ENCODE results near the gene ANKRD33. TPM values are rescaled to one million over a fixed set of nuclear protein-coding genes. Genes with fewer than 3 reads are reported as not detected.

ANKRD33 gene
- total RNA-seq, 6 donors from 2014 or later: not detected

DNA sequence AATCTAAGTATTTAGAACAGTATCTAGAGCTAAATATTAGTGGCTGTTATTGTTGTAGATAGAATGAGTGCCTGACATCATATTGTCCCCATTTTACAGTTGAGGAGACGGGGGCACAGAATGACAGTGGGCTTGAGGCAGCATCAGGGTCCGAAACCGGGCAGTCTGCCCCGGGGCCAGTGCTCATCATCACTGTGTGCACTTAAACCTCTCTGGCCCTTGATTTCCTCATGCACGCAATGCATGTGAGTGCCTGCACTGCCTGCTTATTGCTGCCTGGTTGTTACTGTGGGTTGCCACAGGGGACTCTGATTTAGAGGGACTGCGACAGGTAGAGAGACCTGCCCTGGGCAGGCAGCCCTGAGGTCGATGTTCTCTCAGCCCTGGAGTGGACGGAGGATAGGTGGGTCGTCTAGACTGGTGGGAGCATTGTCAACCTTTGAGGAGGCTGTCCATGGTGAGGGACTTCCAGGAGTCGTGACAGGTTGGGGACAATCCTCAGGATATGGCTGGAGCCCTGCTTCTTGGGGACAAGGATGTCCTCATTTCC is 29.2 kb downstream of the ANKRD33 start:
- peaks cover 0 to 73% (median 18%) of the 10 kb centered on the region in 4 donors for H3K36me3 ChIP-seq
- H3K9me3 ChIP-seq: no peaks in the 10 kb centered on the region
- no peak for ATAC-seq (ENCODE audit: low FRiP score in 2 of 2)
- DNase-seq: no peak
- H3K4me1 ChIP-seq: peaks cover 30 to 67% (median 43%) of the 10 kb centered on the region in 4 donors
- TF ChIP-seq, protein P1, sequence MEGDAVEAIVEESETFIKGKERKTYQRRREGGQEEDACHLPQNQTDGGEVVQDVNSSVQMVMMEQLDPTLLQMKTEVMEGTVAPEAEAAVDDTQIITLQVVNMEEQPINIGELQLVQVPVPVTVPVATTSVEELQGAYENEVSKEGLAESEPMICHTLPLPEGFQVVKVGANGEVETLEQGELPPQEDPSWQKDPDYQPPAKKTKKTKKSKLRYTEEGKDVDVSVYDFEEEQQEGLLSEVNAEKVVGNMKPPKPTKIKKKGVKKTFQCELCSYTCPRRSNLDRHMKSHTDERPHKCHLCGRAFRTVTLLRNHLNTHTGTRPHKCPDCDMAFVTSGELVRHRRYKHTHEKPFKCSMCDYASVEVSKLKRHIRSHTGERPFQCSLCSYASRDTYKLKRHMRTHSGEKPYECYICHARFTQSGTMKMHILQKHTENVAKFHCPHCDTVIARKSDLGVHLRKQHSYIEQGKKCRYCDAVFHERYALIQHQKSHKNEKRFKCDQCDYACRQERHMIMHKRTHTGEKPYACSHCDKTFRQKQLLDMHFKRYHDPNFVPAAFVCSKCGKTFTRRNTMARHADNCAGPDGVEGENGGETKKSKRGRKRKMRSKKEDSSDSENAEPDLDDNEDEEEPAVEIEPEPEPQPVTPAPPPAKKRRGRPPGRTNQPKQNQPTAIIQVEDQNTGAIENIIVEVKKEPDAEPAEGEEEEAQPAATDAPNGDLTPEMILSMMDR (IDR thresholded peaks at IDR 0.05): no peak
- peak in 1 of 2 donors; percentile 6 for TF ChIP-seq POLR2AphosphoS5 (IDR thresholded peaks at IDR 0.05)
- no peak for TF ChIP-seq POLR2A (IDR thresholded peaks at IDR 0.05)
- TF ChIP-seq EP300 (IDR thresholded peaks at IDR 0.05): peak in 1 of 4 donors; percentile 43
- WGBS, 2 donors: 77 to 88% methylated on average over 9 to 10 of the region's 10 CpGs
- H3K27ac ChIP-seq: peak overlapping the region in 3 of 4 donors; percentile 46 to 99 (median 67)
- peak overlapping the region in 1 of 4 donors; percentile 15 for H3K4me3 ChIP-seq
- no peaks in the 10 kb centered on the region for H3K27me3 ChIP-seq

DNA sequence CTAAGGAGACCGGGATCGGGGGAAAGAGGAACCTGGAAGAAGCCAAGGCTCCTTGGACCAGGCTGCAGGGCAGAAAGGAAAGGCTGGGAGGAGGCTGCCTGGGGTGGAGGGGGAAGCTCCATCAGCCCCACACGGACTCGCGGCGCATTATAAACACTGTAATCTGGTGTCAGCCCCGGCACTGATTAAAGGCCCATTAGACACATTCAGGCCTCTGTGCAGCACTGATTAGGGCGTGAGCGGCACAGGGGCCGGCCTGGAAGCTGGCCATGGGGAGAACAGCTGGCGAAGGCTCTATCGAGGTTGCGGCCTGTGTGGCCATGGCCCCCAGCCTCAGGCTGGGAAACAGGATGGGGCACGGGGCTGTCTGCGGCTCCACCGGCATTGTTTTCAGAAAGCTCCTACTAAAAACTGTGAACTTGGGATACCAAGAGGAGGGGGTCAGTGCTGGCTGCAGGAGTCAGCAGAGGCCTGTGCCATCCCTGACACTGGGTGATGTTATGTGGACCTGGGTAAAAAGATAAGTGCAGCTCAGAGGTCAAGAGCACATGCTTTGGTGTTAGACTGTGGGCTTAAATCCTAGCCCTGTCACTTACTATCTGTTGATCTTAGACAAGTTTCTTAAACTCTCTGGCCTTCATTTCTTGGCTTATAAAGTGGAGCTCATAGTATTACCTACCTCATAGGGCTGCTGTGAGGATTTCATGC is 30.0 kb downstream of the ANKRD33 start:
- no peaks in the 10 kb centered on the region for H3K9me3 ChIP-seq
- peak overlapping the region; percentile 21 to 99 (median 64) for H3K27ac ChIP-seq
- peak overlapping the region in 1 of 4 donors; percentile 15 for H3K4me3 ChIP-seq
- DNase-seq: peak in 1 of 2 donors; percentile 66
- no peak for ATAC-seq (ENCODE audit: low FRiP score in 2 of 2)
- H3K36me3 ChIP-seq: peaks cover 0 to 72% (median 18%) of the 10 kb centered on the region in 4 donors
- WGBS, 2 donors: 62 to 64% methylated on average over 15 to 16 of the region's 16 CpGs
- TF ChIP-seq POLR2AphosphoS5 (IDR thresholded peaks at IDR 0.05) (no peak), EP300 (IDR thresholded peaks at IDR 0.05) (no peak), POLR2A (IDR thresholded peaks at IDR 0.05) (no peak)
- TF ChIP-seq, protein P1 (IDR thresholded peaks at IDR 0.05): no peak
- H3K27me3 ChIP-seq: no peaks in the 10 kb centered on the region
- H3K4me1 ChIP-seq: peaks cover 32 to 68% (median 45%) of the 10 kb centered on the region in 4 donors

DNA sequence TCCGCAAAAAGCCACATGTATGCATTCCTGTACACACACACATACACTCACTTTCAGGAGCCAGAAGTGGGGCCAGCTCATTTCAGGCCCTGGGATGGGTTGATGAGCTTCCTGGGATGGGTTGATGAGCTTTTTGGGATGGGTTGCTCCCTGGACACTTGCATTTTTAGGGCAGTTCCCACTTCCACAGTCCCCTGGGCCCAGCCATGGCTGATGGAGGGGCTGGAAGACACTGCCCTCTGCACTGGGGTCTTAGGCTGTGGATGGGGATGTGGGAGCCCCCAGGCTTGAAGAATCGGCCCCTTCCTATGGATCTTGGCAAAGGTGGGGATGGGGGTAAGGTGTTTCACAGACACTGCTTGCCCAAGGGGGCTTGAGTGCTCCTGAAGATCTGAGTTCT is 32.1 kb downstream of the ANKRD33 start:
- Histone ChIP-seq H3K27me3 (no peaks in the 10 kb centered on the region), H3K27ac (no peak overlapping the region), H3K4me3 (no peak overlapping the region), H3K36me3 (peaks cover 0 to 56% (median 17%) of the 10 kb centered on the region in 4 donors), H3K9me3 (no peaks in the 10 kb centered on the region), H3K4me1 (peaks cover 45 to 65% (median 50%) of the 10 kb centered on the region in 4 donors)
- TF ChIP-seq EP300 (IDR thresholded peaks at IDR 0.05) (no peak), POLR2A (IDR thresholded peaks at IDR 0.05) (no peak), POLR2AphosphoS5 (IDR thresholded peaks at IDR 0.05) (no peak)
- TF ChIP-seq, protein P1 (IDR thresholded peaks at IDR 0.05): no peak
- DNase-seq: no peak
- WGBS, 2 donors: 80 to 88% methylated on average over 2 of the region's 2 CpGs
- no peak for ATAC-seq (ENCODE audit: low FRiP score in 2 of 2)

DNA sequence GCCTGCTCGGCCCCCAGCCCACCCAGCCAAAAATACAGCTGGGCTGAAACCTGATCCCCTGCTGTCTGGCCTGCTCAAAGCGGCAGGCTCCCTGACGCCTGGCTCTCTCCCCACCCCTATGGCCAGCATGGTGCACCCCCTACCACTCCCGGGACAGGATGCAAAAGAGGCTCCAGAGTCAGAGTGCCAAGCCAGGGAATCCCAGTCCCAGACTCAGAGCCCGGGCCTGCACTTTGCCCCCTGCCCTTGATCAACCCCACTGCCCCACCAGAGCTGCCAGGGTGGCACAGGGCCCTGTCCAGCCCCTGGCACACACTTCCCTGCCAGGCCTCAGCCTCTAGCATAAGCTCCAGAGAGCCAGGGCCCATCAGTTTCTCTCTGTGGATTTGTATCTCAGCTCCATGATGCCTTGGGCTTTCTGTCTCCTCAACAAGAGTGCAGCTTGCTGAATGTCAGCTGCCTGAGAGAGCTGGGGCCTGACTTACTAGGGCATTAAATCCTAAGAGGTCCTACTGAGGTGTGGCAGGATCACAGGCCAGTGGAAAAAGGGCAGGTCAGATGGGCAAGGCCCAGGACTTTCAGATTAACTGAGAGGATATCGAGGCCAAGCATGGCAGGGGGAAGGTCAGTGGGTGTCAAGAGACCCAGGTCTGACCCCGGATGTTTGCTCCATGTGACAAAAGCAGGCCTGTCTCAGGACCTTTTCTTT is 33.3 kb downstream of the ANKRD33 start:
- whole genome bisulfite sequencing, 2 donors: 65 to 92% methylated on average over 2 to 7 of the region's 7 CpGs
- Histone ChIP-seq H3K36me3 (peaks cover 0 to 45% (median 7%) of the 10 kb centered on the region in 4 donors), H3K27ac (peak overlapping the region in 3 of 4 donors; percentile 26 to 72 (median 51)), H3K9me3 (no peaks in the 10 kb centered on the region), H3K27me3 (no peaks in the 10 kb centered on the region), H3K4me3 (no peak overlapping the region), H3K4me1 (peaks cover 42 to 62% (median 49%) of the 10 kb centered on the region in 4 donors)
- TF ChIP-seq EP300 (IDR thresholded peaks at IDR 0.05) (no peak), POLR2AphosphoS5 (IDR thresholded peaks at IDR 0.05) (no peak), POLR2A (IDR thresholded peaks at IDR 0.05) (no peak)
- TF ChIP-seq, protein P1 (IDR thresholded peaks at IDR 0.05): no peak
- ATAC-seq (ENCODE audit: low FRiP score in 2 of 2) (no peak), DNase-seq (no peak)
